Activated T-cell treated with anti-CD3 and anti-CD28 coated beads, Interleukin-2, amount 50 U/mL, for 4 hours (primary cell): ENCODE results near the gene ADAMTS2. TPM values are rescaled to one million over a fixed set of nuclear protein-coding genes. Genes with fewer than 3 reads are reported as not detected.

Experiments used
- ATAC-seq, 2 donors: fragments of 200-7000 bp; cut with Tn5 transposase; one replicate each; pipeline ENCODE4 v1.10.0; 2021
- DNase-seq: peaks from one replicate; pipeline ENCODE4 v3.0.0-alpha.2; 2020
- H3K27me3 Mint-ChIP-seq: one replicate; pipeline ENCODE4 v1.8.0; 2021; ENCODE audit warnings: low read depth, mixed read lengths
- H3K36me3 Mint-ChIP-seq: one replicate; pipeline ENCODE4 v1.8.0; 2022; ENCODE audit warnings: mixed read lengths; ENCODE audit not compliant: insufficient read depth
- H3K4me1 Mint-ChIP-seq: one replicate; pipeline ENCODE4 v1.8.0; 2021; ENCODE audit warnings: low read depth, mixed read lengths
- H3K4me3 Mint-ChIP-seq: one replicate; pipeline ENCODE4 v1.8.0; 2021; ENCODE audit warnings: mild to moderate bottlenecking, moderate library complexity, mixed read lengths
- H3K9me3 Mint-ChIP-seq: one replicate; pipeline ENCODE4 v1.8.0; 2021; ENCODE audit warnings: mixed read lengths
- total RNA-seq, 3 donors: library from RNA; stranded (reverse); gene quantifications; one replicate each; pipeline ENCODE4 v1.2.1, GENCODE V29; 2021

The ADAMTS2 gene
- total RNA-seq, 3 donors from 2014 or later = 0.05 to 0.41 (median 0.13) TPM

GRCh38 chr5:179318221-179318955 is 26.9 kb downstream of the ADAMTS2 start:
- H3K4me1 Mint-ChIP-seq = no peaks in the 10 kb centered on the region
- DNase-seq (no peak), ATAC-seq (no peak)
- H3K36me3 Mint-ChIP-seq = no peaks in the 10 kb centered on the region
- peaks cover 7% of the 10 kb centered on the region for H3K27me3 Mint-ChIP-seq
- no peaks in the 10 kb centered on the region for H3K9me3 Mint-ChIP-seq
- no peak overlapping the region for H3K4me3 Mint-ChIP-seq

DNA sequence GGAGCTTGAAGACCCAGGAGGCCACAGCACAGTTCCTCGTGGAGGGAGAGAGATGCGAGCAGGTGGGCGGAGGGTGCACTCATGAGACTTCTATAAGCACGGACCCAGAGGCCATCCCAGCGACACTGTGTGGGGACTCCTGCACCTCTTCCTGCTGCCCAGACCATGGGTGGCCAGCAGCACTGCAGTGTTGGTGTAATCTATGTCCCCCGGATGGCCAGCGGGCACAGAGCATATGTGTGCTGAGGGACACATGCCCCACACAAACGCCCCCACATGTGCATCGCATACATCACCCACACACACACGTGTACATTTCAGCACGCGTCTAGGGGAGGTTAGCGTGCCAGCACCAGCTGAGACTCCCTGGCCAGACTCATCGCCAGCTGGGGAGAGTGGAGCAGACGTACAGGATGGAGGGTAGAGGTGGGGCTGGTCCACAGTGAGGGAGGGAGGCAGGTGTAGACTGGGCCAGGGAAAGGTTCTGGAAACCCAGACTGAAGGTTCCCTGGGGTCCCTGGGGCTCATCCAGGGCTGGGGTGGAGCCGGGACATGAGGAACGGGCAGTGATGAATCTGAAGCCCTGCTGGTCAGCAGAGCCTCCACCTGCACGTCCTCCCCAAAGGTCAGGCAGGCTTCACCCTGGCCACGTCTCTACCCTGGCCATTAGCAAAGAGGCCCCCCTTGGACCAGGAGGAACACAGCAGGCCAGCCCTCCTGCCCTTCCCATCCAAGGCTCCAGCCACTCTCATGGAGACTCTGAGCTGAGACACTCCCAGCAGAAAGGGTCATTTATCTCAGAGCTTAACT is 27.6 kb downstream of the ADAMTS2 start:
- no peak overlapping the region for H3K4me3 Mint-ChIP-seq
- H3K27me3 Mint-ChIP-seq = peaks cover 7% of the 10 kb centered on the region
- H3K36me3 Mint-ChIP-seq = no peaks in the 10 kb centered on the region
- DNase-seq = no peak
- no peaks in the 10 kb centered on the region for H3K9me3 Mint-ChIP-seq
- no peaks in the 10 kb centered on the region for H3K4me1 Mint-ChIP-seq
- no peak for ATAC-seq

- Mint-ChIP-seq H3K4me3 (no peak overlapping the region), H3K36me3 (no peaks in the 10 kb centered on the region), H3K27me3 (peaks cover 7% of the 10 kb centered on the region), H3K9me3 (no peaks in the 10 kb centered on the region), H3K4me1 (no peaks in the 10 kb centered on the region)
- ATAC-seq (no peak), DNase-seq (no peak)
Observed at GRCh38 chr5:179316982-179317381, 28.3 kb downstream of the ADAMTS2 start.

DNA sequence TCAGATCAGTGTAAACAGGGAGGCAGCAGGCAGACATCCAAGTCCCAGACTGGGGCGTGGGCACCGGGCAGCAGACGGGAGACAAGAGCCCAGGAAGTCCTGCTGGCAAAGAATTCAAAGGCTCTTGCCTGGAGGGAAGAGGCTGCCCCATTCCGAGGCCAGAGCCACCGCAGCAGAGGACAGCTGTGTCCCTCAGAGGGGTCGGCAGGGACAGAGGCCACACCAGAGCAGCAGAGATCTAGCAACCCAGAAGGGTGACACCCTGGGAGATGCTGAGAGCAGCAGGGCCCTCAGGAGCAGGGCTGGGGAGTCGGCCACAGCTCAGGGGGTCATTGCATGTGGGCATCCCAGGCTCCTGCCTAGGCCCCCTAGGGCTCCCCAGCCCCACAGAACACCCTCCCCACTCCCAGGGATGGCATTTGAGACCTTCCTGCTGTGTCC is 29.1 kb downstream of the ADAMTS2 start:
- no peaks in the 10 kb centered on the region for H3K4me1 Mint-ChIP-seq
- H3K36me3 Mint-ChIP-seq = no peaks in the 10 kb centered on the region
- ATAC-seq = no peak
- no peak for DNase-seq
- H3K27me3 Mint-ChIP-seq = peaks cover 4% of the 10 kb centered on the region
- no peaks in the 10 kb centered on the region for H3K9me3 Mint-ChIP-seq
- no peak overlapping the region for H3K4me3 Mint-ChIP-seq

- ATAC-seq (no peak), DNase-seq (no peak)
- H3K36me3 Mint-ChIP-seq = no peaks in the 10 kb centered on the region
- H3K27me3 Mint-ChIP-seq = peaks cover 2% of the 10 kb centered on the region
- H3K4me3 Mint-ChIP-seq = no peak overlapping the region
- H3K4me1 Mint-ChIP-seq = no peaks in the 10 kb centered on the region
- no peaks in the 10 kb centered on the region for H3K9me3 Mint-ChIP-seq
Observed at GRCh38 chr5:179315356-179315890, 29.8 kb downstream of the ADAMTS2 start.

DNA sequence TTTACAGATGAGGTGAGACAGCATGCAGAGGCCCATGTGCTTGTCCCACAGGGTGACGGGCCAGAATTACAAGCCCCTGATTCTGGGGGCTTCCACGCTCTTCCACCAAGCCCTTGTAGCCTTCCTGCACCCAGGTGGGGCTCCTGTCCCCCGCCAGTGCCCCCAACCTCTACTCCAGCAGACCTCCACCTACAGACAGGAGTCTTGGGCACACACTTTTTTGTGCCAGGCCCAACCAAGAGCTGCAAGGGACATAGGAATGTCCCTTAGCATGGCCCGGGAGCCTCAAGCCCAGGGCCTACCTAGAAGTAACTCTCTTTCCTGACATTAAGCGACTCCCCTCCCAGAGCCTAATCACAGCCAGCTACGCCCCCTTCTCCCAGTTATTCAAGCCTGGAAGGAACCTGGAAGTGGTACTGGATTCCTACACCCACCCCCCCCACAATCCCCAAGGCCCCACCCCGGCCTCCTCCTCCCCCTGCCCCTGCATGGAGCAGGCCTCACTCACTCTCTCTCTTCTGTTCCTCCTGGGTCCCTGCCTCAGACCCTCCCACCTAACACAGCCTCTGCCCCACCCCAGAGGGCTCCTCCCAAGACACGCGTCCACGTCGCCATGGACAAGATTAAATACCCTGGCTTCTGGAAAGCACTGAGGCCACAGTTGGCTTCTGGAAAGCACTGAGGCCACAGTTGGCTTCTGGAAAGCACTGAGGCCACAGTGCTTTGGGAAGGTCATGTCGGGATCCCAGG is 30.5 kb downstream of the ADAMTS2 start:
- DNase-seq = no peak
- ATAC-seq = no peak
- H3K9me3 Mint-ChIP-seq = no peaks in the 10 kb centered on the region
- no peaks in the 10 kb centered on the region for H3K4me1 Mint-ChIP-seq
- H3K27me3 Mint-ChIP-seq = peaks cover 2% of the 10 kb centered on the region
- no peak overlapping the region for H3K4me3 Mint-ChIP-seq
- H3K36me3 Mint-ChIP-seq = no peaks in the 10 kb centered on the region

GRCh38 chr5:179313849-179314521 is 31.3 kb downstream of the ADAMTS2 start:
- no peaks in the 10 kb centered on the region for H3K4me1 Mint-ChIP-seq
- H3K9me3 Mint-ChIP-seq = no peaks in the 10 kb centered on the region
- ATAC-seq = no peak
- H3K4me3 Mint-ChIP-seq = no peak overlapping the region
- DNase-seq = no peak
- H3K27me3 Mint-ChIP-seq = peaks cover 2% of the 10 kb centered on the region
- H3K36me3 Mint-ChIP-seq = no peaks in the 10 kb centered on the region

DNA sequence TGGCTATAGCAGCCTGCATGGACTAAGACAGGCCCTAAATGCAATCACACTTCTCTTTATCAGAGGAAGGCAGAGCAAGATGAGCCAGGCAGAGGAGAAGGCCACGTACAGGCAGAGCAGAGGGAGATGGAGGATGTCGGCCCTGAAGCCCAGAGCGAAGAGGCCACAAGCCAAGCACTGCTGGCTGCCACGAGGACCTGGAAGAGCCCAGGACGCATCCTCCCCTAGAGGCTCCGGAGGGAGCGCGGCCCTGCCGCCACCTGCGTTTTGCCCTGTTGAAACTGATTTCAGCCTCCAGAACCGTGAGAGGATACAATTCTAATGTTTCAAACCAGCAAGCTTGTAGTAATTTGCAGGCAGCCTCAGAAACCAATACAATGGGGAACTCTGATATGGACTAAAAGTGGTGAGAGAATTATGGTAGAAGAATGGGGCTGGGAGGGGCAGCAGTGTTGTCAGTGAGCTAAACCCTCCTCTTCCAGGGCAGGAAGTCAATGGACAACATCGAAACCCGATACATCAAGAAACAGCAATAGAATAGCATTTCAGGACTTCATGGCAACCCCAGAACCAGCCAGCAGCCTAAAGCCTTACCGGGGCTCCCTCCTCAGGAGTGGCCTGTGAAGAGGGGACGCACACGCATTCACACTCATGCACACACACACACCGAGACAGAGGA is 32.6 kb downstream of the ADAMTS2 start:
- H3K27me3 Mint-ChIP-seq = peaks cover 2% of the 10 kb centered on the region
- no peaks in the 10 kb centered on the region for H3K9me3 Mint-ChIP-seq
- DNase-seq (no peak), ATAC-seq (no peak)
- no peak overlapping the region for H3K4me3 Mint-ChIP-seq
- no peaks in the 10 kb centered on the region for H3K4me1 Mint-ChIP-seq
- no peaks in the 10 kb centered on the region for H3K36me3 Mint-ChIP-seq

- no peak for ATAC-seq
- no peaks in the 10 kb centered on the region for H3K9me3 Mint-ChIP-seq
- DNase-seq = no peak
- H3K36me3 Mint-ChIP-seq = no peaks in the 10 kb centered on the region
- H3K4me3 Mint-ChIP-seq = no peak overlapping the region
- H3K4me1 Mint-ChIP-seq = no peaks in the 10 kb centered on the region
- no peaks in the 10 kb centered on the region for H3K27me3 Mint-ChIP-seq
Observed at GRCh38 chr5:179311581-179311980, 33.7 kb downstream of the ADAMTS2 start.

DNA sequence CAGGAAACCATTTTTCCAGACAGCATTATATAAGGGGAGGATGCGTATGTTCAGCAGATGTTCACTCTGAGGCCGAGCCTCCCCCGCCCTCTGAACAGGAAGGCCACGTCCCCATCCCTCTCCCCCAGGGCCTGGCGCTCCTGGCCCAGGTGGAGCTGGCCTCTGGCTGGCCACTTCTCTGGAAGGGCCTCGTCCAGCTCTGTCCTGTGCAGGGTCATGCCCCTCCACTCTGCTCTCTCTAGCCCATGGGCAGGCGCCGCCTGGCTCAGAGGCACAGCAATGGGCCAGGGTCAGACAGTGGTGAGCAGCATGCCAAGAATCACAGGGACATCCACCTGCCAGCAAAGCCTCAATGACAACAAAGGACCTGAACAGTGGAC is 34.2 kb downstream of the ADAMTS2 start:
- H3K4me1 Mint-ChIP-seq = no peaks in the 10 kb centered on the region
- H3K36me3 Mint-ChIP-seq = no peaks in the 10 kb centered on the region

DNA sequence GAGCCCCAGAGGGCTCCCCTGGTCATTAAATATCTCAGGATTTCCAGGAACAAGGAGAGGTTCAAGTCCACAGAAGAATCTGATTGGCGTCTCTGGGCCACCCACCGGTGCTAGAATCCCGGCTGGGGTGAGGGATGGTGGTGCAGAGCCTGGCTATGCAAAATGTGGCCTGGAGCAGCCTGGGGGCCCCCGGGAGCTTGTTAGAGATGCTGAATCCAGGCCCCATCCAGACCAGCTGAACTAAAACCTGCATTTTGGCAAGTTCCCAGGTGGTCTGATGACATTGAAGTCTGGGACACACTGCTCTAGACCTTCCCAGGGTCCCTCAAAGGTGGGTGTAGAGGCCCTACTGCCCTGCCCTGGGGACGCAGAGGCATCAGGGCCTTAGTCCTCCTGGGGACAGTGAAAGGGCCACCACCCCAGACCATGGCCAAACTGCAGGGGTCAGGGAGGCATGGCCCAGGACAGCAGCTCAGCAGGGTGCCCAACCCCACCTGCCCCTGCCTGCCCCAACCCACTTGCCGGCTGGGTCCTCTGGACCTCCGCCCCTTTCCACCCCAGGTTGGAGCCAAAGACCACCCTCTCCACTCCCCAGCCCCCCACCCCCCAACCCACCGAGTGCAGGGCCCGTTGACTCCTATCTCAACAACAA is 34.7 kb downstream of the ADAMTS2 start:
- no peaks in the 10 kb centered on the region for H3K36me3 Mint-ChIP-seq
- no peak overlapping the region for H3K4me3 Mint-ChIP-seq
- no peaks in the 10 kb centered on the region for H3K4me1 Mint-ChIP-seq
- ATAC-seq (no peak), DNase-seq (no peak)
- H3K9me3 Mint-ChIP-seq = no peaks in the 10 kb centered on the region
- H3K27me3 Mint-ChIP-seq = no peaks in the 10 kb centered on the region

More for the DNA sequence above, 34.2 kb downstream of the ADAMTS2 start:
- Mint-ChIP-seq H3K4me3 (no peak overlapping the region), H3K9me3 (no peaks in the 10 kb centered on the region), H3K27me3 (no peaks in the 10 kb centered on the region)
- DNase-seq = no peak
- ATAC-seq = no peak

- Mint-ChIP-seq H3K27me3 (no peaks in the 10 kb centered on the region), H3K36me3 (no peaks in the 10 kb centered on the region), H3K4me3 (no peak overlapping the region), H3K4me1 (no peaks in the 10 kb centered on the region), H3K9me3 (peaks cover 7% of the 10 kb centered on the region)
- no peak for DNase-seq
- ATAC-seq = no peak
Observed at GRCh38 chr5:179309751-179310320, 35.4 kb downstream of the ADAMTS2 start.

- H3K9me3 Mint-ChIP-seq = peaks cover 12% of the 10 kb centered on the region
- DNase-seq = no peak
- H3K4me1 Mint-ChIP-seq = no peaks in the 10 kb centered on the region
- H3K4me3 Mint-ChIP-seq = no peak overlapping the region
- H3K36me3 Mint-ChIP-seq = no peaks in the 10 kb centered on the region
- ATAC-seq = no peak
- no peaks in the 10 kb centered on the region for H3K27me3 Mint-ChIP-seq
Observed at GRCh38 chr5:179309383-179309670, 35.9 kb downstream of the ADAMTS2 start.
